Esophagus squamous epithelium (tissue), 4 donors: ENCODE results near the gene FBXL7.

Experiments
- POLR2A ChIP-seq, 4 donors: fragments of 450-650 bp; IDR thresholded peaks; one replicate each; pipeline ENCODE4 v1.6.1; 2017; ENCODE audit warnings: antibody characterized with exemption in 4 of 4, mild to moderate bottlenecking in 4 of 4, moderate library complexity in 3 of 4
- TF ChIP-seq, protein P1 (sequence below), 6 experiments: fragments of 450-650 bp in 4 of 6; fragments of 200-600 bp in 2 of 6; sonication (generic) in 2 of 6; IDR thresholded peaks; one replicate each; pipeline ENCODE4 v1.5.1; 2016 to 2019; ENCODE audit warnings: antibody characterized with exemption in 6 of 6, mild to moderate bottlenecking in 4 of 6, moderate library complexity in 4 of 6

DNA sequence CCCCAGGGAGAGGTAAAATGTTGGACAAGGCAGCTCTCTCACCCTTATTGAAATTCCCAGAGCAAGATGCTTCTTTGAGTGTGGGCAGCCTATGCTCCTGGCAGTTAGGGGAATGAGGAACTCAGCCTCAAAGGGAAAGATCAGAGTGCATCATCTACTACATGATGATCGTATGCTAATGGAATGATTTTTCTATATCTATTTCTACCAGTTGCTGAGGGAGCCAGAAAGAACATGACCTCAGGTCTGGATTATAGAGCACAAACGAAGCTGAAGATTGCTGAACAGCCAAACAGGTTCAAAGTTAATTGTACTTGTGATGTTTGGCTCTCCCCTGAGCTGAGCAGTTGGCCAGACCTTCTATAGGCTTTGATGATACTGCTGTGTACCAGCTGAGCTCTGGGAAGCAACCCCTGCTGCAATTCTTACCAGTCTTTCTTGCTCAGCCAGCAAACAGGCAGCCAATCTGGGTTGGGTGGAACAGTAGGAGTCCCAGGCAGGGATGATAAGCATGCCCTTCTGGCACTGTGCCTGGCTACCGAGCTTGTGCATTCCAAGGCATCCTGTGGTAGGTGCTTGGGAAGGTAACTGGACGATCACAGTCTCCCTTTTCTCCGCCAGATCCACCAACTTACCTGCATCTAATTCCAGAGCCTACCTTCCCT is 10.3 kb upstream of the FBXL7 start:
- TF ChIP-seq, protein P1, sequence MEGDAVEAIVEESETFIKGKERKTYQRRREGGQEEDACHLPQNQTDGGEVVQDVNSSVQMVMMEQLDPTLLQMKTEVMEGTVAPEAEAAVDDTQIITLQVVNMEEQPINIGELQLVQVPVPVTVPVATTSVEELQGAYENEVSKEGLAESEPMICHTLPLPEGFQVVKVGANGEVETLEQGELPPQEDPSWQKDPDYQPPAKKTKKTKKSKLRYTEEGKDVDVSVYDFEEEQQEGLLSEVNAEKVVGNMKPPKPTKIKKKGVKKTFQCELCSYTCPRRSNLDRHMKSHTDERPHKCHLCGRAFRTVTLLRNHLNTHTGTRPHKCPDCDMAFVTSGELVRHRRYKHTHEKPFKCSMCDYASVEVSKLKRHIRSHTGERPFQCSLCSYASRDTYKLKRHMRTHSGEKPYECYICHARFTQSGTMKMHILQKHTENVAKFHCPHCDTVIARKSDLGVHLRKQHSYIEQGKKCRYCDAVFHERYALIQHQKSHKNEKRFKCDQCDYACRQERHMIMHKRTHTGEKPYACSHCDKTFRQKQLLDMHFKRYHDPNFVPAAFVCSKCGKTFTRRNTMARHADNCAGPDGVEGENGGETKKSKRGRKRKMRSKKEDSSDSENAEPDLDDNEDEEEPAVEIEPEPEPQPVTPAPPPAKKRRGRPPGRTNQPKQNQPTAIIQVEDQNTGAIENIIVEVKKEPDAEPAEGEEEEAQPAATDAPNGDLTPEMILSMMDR (IDR thresholded peaks at IDR 0.05): no peak
- TF ChIP-seq POLR2A (IDR thresholded peaks at IDR 0.05): no peak
